GM12864 (cell line): ENCODE data around the gene STX8.

ENCODE experiments used
- DNase-seq: peaks from one replicate; pipeline ENCODE4 v3.0.0-alpha.2; 2011; ENCODE audit warnings: low read depth
- H3K4me3 ChIP-seq: 2 replicates; pipeline ENCODE4 v1.5.1; 2011; ENCODE audit warnings: mild to moderate bottlenecking, low read depth, low read length, control low read depth
- CTCF ChIP-seq: IDR thresholded peaks from 2 replicates; pipeline ENCODE4 v1.5.1; 2011; ENCODE audit warnings: low read depth, mild to moderate bottlenecking, moderate library complexity, low read length, control low read depth, inconsistent platforms; ENCODE audit errors: missing control alignments

The STX8 gene

GRCh38 chr17:9202532-9202931, 373.1 kb downstream of the STX8 start:
- no peak for TF ChIP-seq CTCF

GRCh38 chr17:9200699-9201359, 374.8 kb downstream of the STX8 start:
- no peak overlapping the region for H3K4me3 ChIP-seq
- peak; percentile 13 for DNase-seq
- no peak for TF ChIP-seq CTCF

More at GRCh38 chr17:9202532-9202931, 373.1 kb downstream of the STX8 start:
- no peak for DNase-seq
- no peak overlapping the region for H3K4me3 ChIP-seq
